NCI-H345 treated with DMSO at 0.1 percent for 48 hours (cell line): ENCODE data around the gene HINT2.

ENCODE experiments used
- DNase-seq: peaks from one replicate; lab custom pipeline; 2025; ENCODE audit not compliant: unreplicated experiment; lab: John Stamatoyannopoulos, UW

Gene HINT2

GRCh38 chr9:35814841-35815543 is at the start of gene HINT2:
Gene HINT2, minus strand, starts transcription at chr9:35815042. Its CDS starts 63 bp downstream, at chr9:35814979.
- peak; percentile 100 for DNase-seq

GRCh38 chr9:35863583-35863982 is 48.7 kb upstream of the HINT2 start:
- DNase-seq, result no peak

GRCh38 chr9:35862328-35862727 is 47.5 kb upstream of the HINT2 start:
- no peak for DNase-seq

GRCh38 chr9:35861161-35861897 is 46.5 kb upstream of the HINT2 start:
- no peak for DNase-seq

- no peak for DNase-seq
Observed at GRCh38 chr9:35859990-35860339, 45.1 kb upstream of the HINT2 start.

GRCh38 chr9:35859310-35859989 is 44.6 kb upstream of the HINT2 start:
- no peak for DNase-seq

- no peak for DNase-seq
Observed at GRCh38 chr9:35858458-35858857, 43.6 kb upstream of the HINT2 start.

GRCh38 chr9:35856882-35857281 is 42.0 kb upstream of the HINT2 start:
- no peak for DNase-seq

GRCh38 chr9:35856206-35856605 is 41.4 kb upstream of the HINT2 start:
- no peak for DNase-seq

GRCh38 chr9:35854091-35854762 is 39.4 kb upstream of the HINT2 start:
- DNase-seq, result no peak

GRCh38 chr9:35852876-35853865 is 38.3 kb upstream of the HINT2 start:
- no peak for DNase-seq

GRCh38 chr9:35852267-35852815 is 37.5 kb upstream of the HINT2 start:
- DNase-seq, result no peak

- DNase-seq, result no peak
Observed at GRCh38 chr9:35847792-35848572, 33.1 kb upstream of the HINT2 start.

GRCh38 chr9:35845824-35846771 is 31.3 kb upstream of the HINT2 start:
- no peak for DNase-seq

- DNase-seq, result no peak
Observed at GRCh38 chr9:35844628-35845270, 29.9 kb upstream of the HINT2 start.

- no peak for DNase-seq
Observed at GRCh38 chr9:35842795-35843194, 28.0 kb upstream of the HINT2 start.

GRCh38 chr9:35842020-35842745 is 27.3 kb upstream of the HINT2 start:
- DNase-seq, result no peak
